HG02798 (cell line): ENCODE results near the gene TMEM127.
"Not testable (repeated sequence)": the region's sequence is repeated elsewhere in the genome, so short reads cannot be mapped to it uniquely, and the experiment has no call there.

Experiments used
- ATAC-seq: cut with Tn5 transposase; IDR thresholded peaks from one replicate; pipeline ENCODE4 v1.9.1; 2021; ENCODE audit warnings: mild to moderate bottlenecking; ENCODE audit not compliant: unreplicated experiment, poor library complexity

Gene TMEM127

GRCh38 chr2:96264656-96265348, 995 bp downstream of the TMEM127 start:
- ATAC-seq = no peak

GRCh38 chr2:96264086-96264485, 1.7 kb downstream of the TMEM127 start:
- no peak for ATAC-seq

GRCh38 chr2:96262306-96262705, 3.5 kb downstream of the TMEM127 start:
- no peak for ATAC-seq

GRCh38 chr2:96261328-96262003, 4.3 kb downstream of the TMEM127 start:
- ATAC-seq = no peak

GRCh38 chr2:96260387-96261260, 5.2 kb downstream of the TMEM127 start:
- peak; percentile 46 for ATAC-seq

- ATAC-seq = no peak
Measured at GRCh38 chr2:96259497-96259921, 6.3 kb downstream of the TMEM127 start.

GRCh38 chr2:96258166-96259022, 7.4 kb downstream of the TMEM127 start:
- ATAC-seq = no peak

GRCh38 chr2:96257744-96258143, 8.1 kb downstream of the TMEM127 start:
- ATAC-seq = not testable (repeated sequence)

GRCh38 chr2:96256611-96257113, 9.1 kb downstream of the TMEM127 start:
- ATAC-seq = no peak

- ATAC-seq = no peak
Measured at GRCh38 chr2:96254571-96254970, 11.2 kb downstream of the TMEM127 start.

GRCh38 chr2:96253006-96253405, 12.8 kb downstream of the TMEM127 start:
- no peak for ATAC-seq

- no peak for ATAC-seq
Measured at GRCh38 chr2:96252526-96252925, 13.3 kb downstream of the TMEM127 start.

GRCh38 chr2:96251721-96252292, 14.0 kb downstream of the TMEM127 start:
- ATAC-seq = no peak

GRCh38 chr2:96250188-96250587, 15.6 kb downstream of the TMEM127 start:
- ATAC-seq = no peak

GRCh38 chr2:96249654-96250053, 16.1 kb downstream of the TMEM127 start:
- no peak for ATAC-seq

GRCh38 chr2:96248624-96249023, 17.2 kb downstream of the TMEM127 start:
- ATAC-seq = no peak

GRCh38 chr2:96247896-96248295, 17.9 kb downstream of the TMEM127 start:
- no peak for ATAC-seq

- ATAC-seq = no peak
Measured at GRCh38 chr2:96247009-96247408, 18.8 kb downstream of the TMEM127 start.

- ATAC-seq = no peak
Measured at GRCh38 chr2:96245609-96246390, 20.0 kb downstream of the TMEM127 start.
